Liver (tissue), 9 donors: Measurements from ENCODE around the gene ADAT2. TPM values are rescaled to one million over a fixed set of nuclear protein-coding genes. Genes with fewer than 3 reads are reported as not detected.

Experiments used
- DNase-seq: peaks from one replicate; pipeline ENCODE4 v3.0.0-alpha.2; 2017; ENCODE audit warnings: low spot score
- H3K27ac ChIP-seq, 2 donors: one replicate each; pipeline ENCODE4 v1.7.0; 2013; ENCODE audit warnings: inconsistent platforms in 2 of 2, low read length in 2 of 2, control low read depth in 1 of 2, low read depth in 1 of 2, mild to moderate bottlenecking in 1 of 2
- H3K27me3 ChIP-seq, 4 donors: one replicate each; pipeline versions ENCODE4 v1.6.1 to v1.7.0; 2013; ENCODE audit warnings: low read length in 3 of 4, inconsistent platforms in 1 of 4, mild to moderate bottlenecking in 1 of 4, moderate library complexity in 1 of 4; ENCODE audit not compliant: control insufficient read depth in 4 of 4, insufficient read depth in 4 of 4
- H3K36me3 ChIP-seq, 4 donors: one replicate each; pipeline versions ENCODE4 v1.6.1 to v1.7.0; 2013; ENCODE audit warnings: low read length in 3 of 4, mild to moderate bottlenecking in 3 of 4, low read depth in 1 of 4, moderate library complexity in 1 of 4; ENCODE audit not compliant: control insufficient read depth in 4 of 4, insufficient read depth in 3 of 4
- H3K4me1 ChIP-seq, 4 donors: one replicate each; pipeline versions ENCODE4 v1.6.1 to v1.7.0; 2013; ENCODE audit warnings: low read length in 3 of 4, mild to moderate bottlenecking in 3 of 4, moderate library complexity in 1 of 4; ENCODE audit not compliant: control insufficient read depth in 4 of 4, insufficient read depth in 4 of 4
- H3K4me3 ChIP-seq, 3 donors: one replicate each; pipeline versions ENCODE4 v1.6.1 to v1.7.0; 2013; ENCODE audit warnings: low read length in 3 of 3, control low read depth in 1 of 3, low read depth in 1 of 3, mild to moderate bottlenecking in 1 of 3
- H3K9ac ChIP-seq, 2 donors: one replicate each; pipeline ENCODE4 v1.7.0; 2013; ENCODE audit warnings: low read length in 2 of 2, mild to moderate bottlenecking in 2 of 2, moderate library complexity in 2 of 2, control low read depth in 1 of 2, low read depth in 1 of 2
- H3K9me3 ChIP-seq, 4 donors: one replicate each; pipeline versions ENCODE4 v1.6.1 to v1.7.0; 2013; ENCODE audit warnings: low read length in 3 of 4; ENCODE audit not compliant: control insufficient read depth in 4 of 4
- CTCF ChIP-seq: fragments of 150-350 bp; IDR thresholded peaks from 2 replicates; pipeline ENCODE4 v1.5.1; 2017; ENCODE audit warnings: improper control_type of control experiment, low read depth, low read length; ENCODE audit not compliant: missing input control
- EGR1 ChIP-seq, 2 donors: IDR thresholded peaks; 2 replicates each; pipeline ENCODE4 v1.6.1; 2016 to 2018; ENCODE audit warnings: antibody characterized with exemption in 2 of 2, low read depth in 2 of 2
- FOXA1 ChIP-seq: IDR thresholded peaks from 2 replicates; pipeline ENCODE4 v1.6.1; 2016; ENCODE audit warnings: antibody characterized with exemption
- FOXA2 ChIP-seq: IDR thresholded peaks from 2 replicates; pipeline ENCODE4 v1.6.1; 2016; ENCODE audit warnings: antibody characterized with exemption
- GABPA ChIP-seq, 2 donors: IDR thresholded peaks in 1 of 2; conservative IDR thresholded peaks in 1 of 2; 2 replicates each; pipeline ENCODE4 v1.6.1; 2016; ENCODE audit warnings: antibody characterized with exemption in 2 of 2, mild to moderate bottlenecking in 1 of 2, moderate library complexity in 1 of 2
- HNF4A ChIP-seq, 2 donors: conservative IDR thresholded peaks; 2 replicates each; pipeline ENCODE4 v1.6.1; 2016; ENCODE audit warnings: antibody characterized with exemption in 2 of 2, mild to moderate bottlenecking in 2 of 2
- HNF4G ChIP-seq: IDR thresholded peaks from 2 replicates; pipeline ENCODE4 v1.6.1; 2016; ENCODE audit warnings: antibody characterized with exemption
- JUND ChIP-seq, 2 donors: IDR thresholded peaks; 2 replicates each; pipeline ENCODE4 v1.6.1; 2016; ENCODE audit warnings: antibody characterized with exemption in 2 of 2
- MAX ChIP-seq: IDR thresholded peaks from 2 replicates; pipeline ENCODE4 v1.6.1; 2016; ENCODE audit warnings: antibody characterized with exemption
- NR2F2 ChIP-seq: IDR thresholded peaks from 2 replicates; pipeline ENCODE4 v1.6.1; 2016; ENCODE audit warnings: antibody characterized with exemption
- RAD21 ChIP-seq, 2 donors: IDR thresholded peaks; 2 replicates each; pipeline ENCODE4 v1.6.1; 2016; ENCODE audit warnings: antibody characterized with exemption in 2 of 2, mild to moderate bottlenecking in 2 of 2
- RXRA ChIP-seq, 2 donors: IDR thresholded peaks; 2 replicates each; pipeline ENCODE4 v1.6.1; 2017 to 2018; ENCODE audit warnings: antibody characterized with exemption in 2 of 2, mild to moderate bottlenecking in 1 of 2
- SP1 ChIP-seq: IDR thresholded peaks from 2 replicates; pipeline ENCODE4 v1.6.1; 2018; ENCODE audit warnings: antibody characterized with exemption, mild to moderate bottlenecking
- TAF1 ChIP-seq: conservative IDR thresholded peaks from 2 replicates; pipeline ENCODE4 v1.6.1; 2016; ENCODE audit warnings: antibody characterized with exemption, mild to moderate bottlenecking
- YY1 ChIP-seq: IDR thresholded peaks from 2 replicates; pipeline ENCODE4 v1.6.1; 2016; ENCODE audit warnings: antibody characterized with exemption, mild to moderate bottlenecking
- ZBTB33 ChIP-seq: IDR thresholded peaks from 2 replicates; pipeline ENCODE4 v1.6.1; 2016; ENCODE audit warnings: antibody characterized with exemption
- WGBS: extraction: QIAGEN DNeasy Blood & Tissue Kit; methylation state at CpG from one replicate; pipeline ENCODE4 v1.1.7; 2013; 5-methylcytosine and 5-hydroxymethylcytosine counted together
- polyA plus RNA-seq, 2 donors: library from polyadenylated mRNA; stranded (reverse) in 1 of 2; unstranded in 1 of 2; fragments of 200-250 nt in 1 of 2; fragments of >200 nt in 1 of 2; fragmentation: Nextera tagmentation in 1 of 2; extraction: Ambion mirVana in 1 of 2; gene quantifications; one replicate each; pipeline versions ENCODE4 v1.2.1 to v1.2.3, GENCODE V29; 2013 to 2015
- total RNA-seq, 2 donors: library from RNA; depleted of rRNA; stranded (reverse); fragments of >200 nt; gene quantifications; one replicate each; pipeline ENCODE4 v1.2.3, GENCODE V29; 2014
- TF ChIP-seq, protein P1 (sequence below): IDR thresholded peaks from 2 replicates; pipeline ENCODE4 v1.6.1; 2016; ENCODE audit warnings: antibody characterized with exemption, mild to moderate bottlenecking
- TF ChIP-seq, protein P2 (sequence below): IDR thresholded peaks from 2 replicates; pipeline ENCODE4 v1.6.1; 2016; ENCODE audit warnings: antibody characterized with exemption
- donor health status: healthy.
- donor health status: healthy.
- donor health status: healthy.
- donor health status: healthy.
- donor health status: healthy.

Gene ADAT2
- total and polyA plus RNA-seq, 4 donors, result 1.4 to 3.7 (median 2.5) TPM

DNA sequence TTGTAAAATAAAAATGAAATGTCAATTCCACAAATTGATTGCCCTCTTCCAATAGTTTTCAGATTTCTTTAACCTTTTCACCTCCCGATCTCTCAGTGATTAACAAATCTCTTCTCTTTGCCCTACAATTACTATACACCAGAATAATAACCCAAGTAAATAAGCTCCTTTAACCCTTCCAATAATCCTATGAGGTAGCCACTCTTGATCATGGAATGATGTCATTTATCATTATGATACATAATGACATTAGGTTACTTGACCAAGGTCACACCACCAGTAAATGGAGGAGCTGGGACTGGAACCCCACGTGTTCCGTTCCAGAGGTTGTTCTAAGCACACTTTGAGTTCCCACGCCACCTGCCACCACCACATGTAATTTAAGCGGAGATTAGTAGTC lies 54.8 kb downstream of the ADAT2 start:
- WGBS, result over 99% methylated on average over 5 of the region's 5 CpGs
- Histone ChIP-seq H3K27me3 (no peaks in the 10 kb centered on the region), H3K4me3 (no peak overlapping the region), H3K27ac (no peak overlapping the region), H3K4me1 (peaks cover 0 to 10% (median under 1%) of the 10 kb centered on the region in 4 donors), H3K9ac (no peak overlapping the region), H3K36me3 (no peaks in the 10 kb centered on the region), H3K9me3 (no peaks in the 10 kb centered on the region)
- TF ChIP-seq TAF1, result no peak
- no peak for TF ChIP-seq ZBTB33
- TF ChIP-seq, protein P1, sequence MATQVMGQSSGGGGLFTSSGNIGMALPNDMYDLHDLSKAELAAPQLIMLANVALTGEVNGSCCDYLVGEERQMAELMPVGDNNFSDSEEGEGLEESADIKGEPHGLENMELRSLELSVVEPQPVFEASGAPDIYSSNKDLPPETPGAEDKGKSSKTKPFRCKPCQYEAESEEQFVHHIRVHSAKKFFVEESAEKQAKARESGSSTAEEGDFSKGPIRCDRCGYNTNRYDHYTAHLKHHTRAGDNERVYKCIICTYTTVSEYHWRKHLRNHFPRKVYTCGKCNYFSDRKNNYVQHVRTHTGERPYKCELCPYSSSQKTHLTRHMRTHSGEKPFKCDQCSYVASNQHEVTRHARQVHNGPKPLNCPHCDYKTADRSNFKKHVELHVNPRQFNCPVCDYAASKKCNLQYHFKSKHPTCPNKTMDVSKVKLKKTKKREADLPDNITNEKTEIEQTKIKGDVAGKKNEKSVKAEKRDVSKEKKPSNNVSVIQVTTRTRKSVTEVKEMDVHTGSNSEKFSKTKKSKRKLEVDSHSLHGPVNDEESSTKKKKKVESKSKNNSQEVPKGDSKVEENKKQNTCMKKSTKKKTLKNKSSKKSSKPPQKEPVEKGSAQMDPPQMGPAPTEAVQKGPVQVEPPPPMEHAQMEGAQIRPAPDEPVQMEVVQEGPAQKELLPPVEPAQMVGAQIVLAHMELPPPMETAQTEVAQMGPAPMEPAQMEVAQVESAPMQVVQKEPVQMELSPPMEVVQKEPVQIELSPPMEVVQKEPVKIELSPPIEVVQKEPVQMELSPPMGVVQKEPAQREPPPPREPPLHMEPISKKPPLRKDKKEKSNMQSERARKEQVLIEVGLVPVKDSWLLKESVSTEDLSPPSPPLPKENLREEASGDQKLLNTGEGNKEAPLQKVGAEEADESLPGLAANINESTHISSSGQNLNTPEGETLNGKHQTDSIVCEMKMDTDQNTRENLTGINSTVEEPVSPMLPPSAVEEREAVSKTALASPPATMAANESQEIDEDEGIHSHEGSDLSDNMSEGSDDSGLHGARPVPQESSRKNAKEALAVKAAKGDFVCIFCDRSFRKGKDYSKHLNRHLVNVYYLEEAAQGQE, result no peak
- TF ChIP-seq RAD21 (IDR thresholded peaks at IDR 0.05), result no peak
- TF ChIP-seq, protein P2, sequence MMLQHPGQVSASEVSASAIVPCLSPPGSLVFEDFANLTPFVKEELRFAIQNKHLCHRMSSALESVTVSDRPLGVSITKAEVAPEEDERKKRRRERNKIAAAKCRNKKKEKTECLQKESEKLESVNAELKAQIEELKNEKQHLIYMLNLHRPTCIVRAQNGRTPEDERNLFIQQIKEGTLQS, result no peak
- no peak for TF ChIP-seq MAX
- TF ChIP-seq CTCF, result no peak
- no peak for TF ChIP-seq EGR1 (IDR thresholded peaks at IDR 0.05; ENCODE audit: low read depth in 2 of 2)
- TF ChIP-seq JUND (IDR thresholded peaks at IDR 0.05), result no peak
- no peak for TF ChIP-seq GABPA (IDR thresholded peaks at IDR 0.05 in 1 of 2, conservative IDR thresholded peaks at IDR 0.05 in 1 of 2)
- TF ChIP-seq HNF4A (conservative IDR thresholded peaks at IDR 0.05), result no peak
- no peak for TF ChIP-seq YY1
- TF ChIP-seq HNF4G, result no peak
- no peak for TF ChIP-seq FOXA1
- no peak for TF ChIP-seq SP1
- TF ChIP-seq FOXA2, result no peak
- TF ChIP-seq RXRA (IDR thresholded peaks at IDR 0.05), result no peak
- TF ChIP-seq NR2F2, result no peak
- DNase-seq, result no peak
